Measurements from ENCODE around the gene DPYSL4. TPM values are rescaled to one million over a fixed set of nuclear protein-coding genes. Genes with fewer than 3 reads are reported as not detected.

The DPYSL4 gene
- total RNA-seq, 1 donor from 2014 or later: 1.8 TPM

Other genes starting within 250 kb of the DPYSL4 start
- 63.1 TPM for gene BNIP3, start 205.0 kb upstream of the DPYSL4 start, total RNA-seq
- 0.48 TPM for gene JAKMIP3, start 121.0 kb upstream of the DPYSL4 start, total RNA-seq
- 18.3 TPM for gene STK32C, start 121.0 kb downstream of the DPYSL4 start, total RNA-seq
- 9.0 TPM for gene LRRC27, start 145.2 kb downstream of the DPYSL4 start, total RNA-seq
- 30.4 TPM for gene PWWP2B, start 210.3 kb downstream of the DPYSL4 start, total RNA-seq